Measurements from ENCODE around the gene OR4C45.
"Not testable (repeated sequence)": the region's sequence is repeated elsewhere in the genome, so short reads cannot be mapped to it uniquely, and the experiment has no call there.

The OR4C45 gene

GRCh38 chr11:50078001-50078400 is 45.3 kb downstream of the OR4C45 start:
- CTCF ChIA-PET = no interaction called here
- DNase-seq = no peak
- Mint-ChIP-seq H3K9me3 (peaks cover 42% of the 10 kb centered on the region), H3K27me3 (no peaks in the 10 kb centered on the region), H3K4me3 (no peak overlapping the region), H3K36me3 (no peaks in the 10 kb centered on the region), H3K27ac (no peak overlapping the region), H3K4me1 (no peaks in the 10 kb centered on the region)

DNA sequence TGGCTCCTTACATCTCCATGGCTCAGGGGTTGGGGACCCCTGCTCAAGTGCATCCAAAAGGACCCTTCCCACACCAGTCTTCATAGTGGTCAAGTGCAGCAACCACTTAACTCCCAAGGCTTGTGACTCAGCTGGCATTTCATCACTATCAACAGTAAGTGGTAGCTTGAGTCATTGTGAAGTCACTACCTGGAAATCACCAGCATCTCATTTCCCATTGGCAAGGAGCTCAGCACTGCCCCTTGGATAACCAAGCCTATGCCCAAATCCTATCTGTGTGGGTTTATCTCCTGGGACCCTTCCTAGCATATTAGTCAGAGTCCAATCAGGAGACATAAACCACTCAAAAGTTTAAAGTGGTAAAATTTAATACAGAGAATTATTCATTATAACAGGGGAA is 46.3 kb downstream of the OR4C45 start:
- H3K4me3 Mint-ChIP-seq, H3K4me1 Mint-ChIP-seq, H3K27me3 Mint-ChIP-seq, DNase-seq, CTCF ChIA-PET, H3K36me3 Mint-ChIP-seq, H3K27ac Mint-ChIP-seq: not testable (repeated sequence)
- peaks cover 38% of the 10 kb centered on the region for H3K9me3 Mint-ChIP-seq

DNA sequence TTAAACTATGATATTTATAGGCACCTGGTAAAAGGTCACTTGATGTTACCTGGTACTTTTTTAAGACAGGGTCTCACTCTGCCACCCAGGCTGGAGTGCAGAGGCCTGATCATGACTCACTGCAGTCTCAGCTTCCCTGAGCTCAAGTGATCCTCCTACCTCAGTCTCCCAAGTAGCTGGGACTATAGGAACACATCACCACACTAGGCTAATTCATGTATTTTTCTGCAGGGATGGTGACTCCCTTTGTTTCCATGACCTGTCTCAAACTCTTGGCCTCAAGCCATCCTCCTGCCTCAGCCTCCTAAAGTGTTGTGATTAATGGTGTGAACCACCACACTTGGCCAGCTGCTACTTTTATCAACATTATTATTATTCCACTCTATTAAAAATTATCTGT is 47.6 kb downstream of the OR4C45 start:
- no peak overlapping the region for H3K4me3 Mint-ChIP-seq
- no peaks in the 10 kb centered on the region for H3K36me3 Mint-ChIP-seq
- H3K4me1 Mint-ChIP-seq = no peaks in the 10 kb centered on the region
- H3K27me3 Mint-ChIP-seq = no peaks in the 10 kb centered on the region
- DNase-seq = no peak
- H3K9me3 Mint-ChIP-seq = peaks cover 25% of the 10 kb centered on the region
- CTCF ChIA-PET = no interaction called here
- H3K27ac Mint-ChIP-seq = no peak overlapping the region
